GM18861 (cell line): Measurements from ENCODE around the gene CTTN.

Experiments
- ATAC-seq: cut with Tn5 transposase; IDR thresholded peaks from one replicate; pipeline ENCODE4 v1.9.1; 2021; ENCODE audit not compliant: unreplicated experiment

CTTN gene

GRCh38 chr11:70397983-70398833 is at the start of gene CTTN:
Gene CTTN (plus strand): TSS chr11:70398529. CDS start chr11:70407298, 8,769 bp downstream.
- ATAC-seq, result no peak

GRCh38 chr11:70348608-70349007 is 49.7 kb upstream of the CTTN start:
- no peak for ATAC-seq

- ATAC-seq, result no peak
Observed at GRCh38 chr11:70351646-70352045, 46.7 kb upstream of the CTTN start.

GRCh38 chr11:70352100-70352499 is 46.2 kb upstream of the CTTN start:
- ATAC-seq, result no peak

- no peak for ATAC-seq
Observed at GRCh38 chr11:70352601-70353000, 45.7 kb upstream of the CTTN start.

GRCh38 chr11:70353329-70353728 is 45.0 kb upstream of the CTTN start:
- ATAC-seq, result no peak

- no peak for ATAC-seq
Observed at GRCh38 chr11:70353900-70354568, 44.3 kb upstream of the CTTN start.

GRCh38 chr11:70354629-70355028 is 43.7 kb upstream of the CTTN start:
- ATAC-seq, result no peak

- no peak for ATAC-seq
Observed at GRCh38 chr11:70358753-70359152, 39.6 kb upstream of the CTTN start.

- no peak for ATAC-seq
Observed at GRCh38 chr11:70359451-70360205, 38.7 kb upstream of the CTTN start.

GRCh38 chr11:70360211-70360610 is 38.1 kb upstream of the CTTN start:
- no peak for ATAC-seq

GRCh38 chr11:70364178-70364577 is 34.2 kb upstream of the CTTN start:
- no peak for ATAC-seq

GRCh38 chr11:70364745-70365543 is 33.4 kb upstream of the CTTN start:
- no peak for ATAC-seq

GRCh38 chr11:70365544-70365927 is 32.8 kb upstream of the CTTN start:
- ATAC-seq, result no peak

- ATAC-seq, result no peak
Observed at GRCh38 chr11:70367071-70367470, 31.3 kb upstream of the CTTN start.

GRCh38 chr11:70368961-70369360 is 29.4 kb upstream of the CTTN start:
- ATAC-seq, result no peak

- ATAC-seq, result no peak
Observed at GRCh38 chr11:70371241-70371640, 27.1 kb upstream of the CTTN start.

GRCh38 chr11:70372076-70372475 is 26.3 kb upstream of the CTTN start:
- ATAC-seq, result no peak

GRCh38 chr11:70376621-70377020 is 21.7 kb upstream of the CTTN start:
- ATAC-seq, result no peak

- ATAC-seq, result no peak
Observed at GRCh38 chr11:70377645-70378044, 20.7 kb upstream of the CTTN start.
